Measurements from ENCODE around the gene ZIC5. TPM values are rescaled to one million over a fixed set of nuclear protein-coding genes. Genes with fewer than 3 reads are reported as not detected.

The ZIC5 gene
- total and polyA plus RNA-seq, 4 donors = not detected

DNA sequence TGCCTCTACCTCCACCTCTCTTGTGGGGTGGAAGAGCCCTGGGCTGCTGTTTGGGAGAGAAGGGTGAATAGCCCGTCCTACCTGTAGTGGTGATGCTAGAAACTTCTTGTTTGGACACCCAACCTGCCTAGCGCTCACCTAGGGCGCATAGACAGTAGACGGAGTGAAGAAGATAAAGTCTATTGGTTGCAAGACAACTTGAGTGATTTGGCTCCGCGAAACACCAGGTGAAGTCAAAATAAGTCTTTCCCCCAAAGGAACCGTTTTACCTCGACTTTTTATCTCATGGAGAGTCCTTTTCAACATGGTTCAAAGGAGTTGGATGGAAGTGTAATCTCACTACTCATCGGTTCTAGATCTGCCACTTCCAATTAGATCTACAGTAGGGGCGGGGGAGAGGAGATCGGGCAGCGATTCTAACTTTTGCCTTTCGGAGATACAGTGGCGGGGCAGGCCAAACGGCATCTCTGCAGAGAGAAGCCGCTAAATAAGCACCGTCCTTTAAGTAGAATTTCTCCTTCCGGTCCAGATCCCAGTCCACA lies 694 bp upstream of the ZIC5 start:
- H3K9ac ChIP-seq (ENCODE audit: low read depth in 1 of 2, low read length in 2 of 2) = no peak overlapping the region
- H3K4me1 ChIP-seq (ENCODE audit: control insufficient read depth in 4 of 4, insufficient read depth in 4 of 4, low read length in 3 of 4) = peaks cover 0 to 29% (median 14%) of the 10 kb centered on the region in 4 donors
- no peak overlapping the region for H3K27ac ChIP-seq (ENCODE audit: low read depth in 1 of 2, low read length in 2 of 2)
- no peak for DNase-seq (ENCODE audit: low spot score)
- TF ChIP-seq GABPA (IDR thresholded peaks at IDR 0.05 in 1 of 2, conservative IDR thresholded peaks at IDR 0.05 in 1 of 2) = no peak
- TF ChIP-seq, protein P1, sequence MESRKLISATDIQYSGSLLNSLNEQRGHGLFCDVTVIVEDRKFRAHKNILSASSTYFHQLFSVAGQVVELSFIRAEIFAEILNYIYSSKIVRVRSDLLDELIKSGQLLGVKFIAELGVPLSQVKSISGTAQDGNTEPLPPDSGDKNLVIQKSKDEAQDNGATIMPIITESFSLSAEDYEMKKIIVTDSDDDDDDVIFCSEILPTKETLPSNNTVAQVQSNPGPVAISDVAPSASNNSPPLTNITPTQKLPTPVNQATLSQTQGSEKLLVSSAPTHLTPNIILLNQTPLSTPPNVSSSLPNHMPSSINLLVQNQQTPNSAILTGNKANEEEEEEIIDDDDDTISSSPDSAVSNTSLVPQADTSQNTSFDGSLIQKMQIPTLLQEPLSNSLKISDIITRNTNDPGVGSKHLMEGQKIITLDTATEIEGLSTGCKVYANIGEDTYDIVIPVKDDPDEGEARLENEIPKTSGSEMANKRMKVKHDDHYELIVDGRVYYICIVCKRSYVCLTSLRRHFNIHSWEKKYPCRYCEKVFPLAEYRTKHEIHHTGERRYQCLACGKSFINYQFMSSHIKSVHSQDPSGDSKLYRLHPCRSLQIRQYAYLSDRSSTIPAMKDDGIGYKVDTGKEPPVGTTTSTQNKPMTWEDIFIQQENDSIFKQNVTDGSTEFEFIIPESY (IDR thresholded peaks at IDR 0.05) = no peak
- TF ChIP-seq, protein P2, sequence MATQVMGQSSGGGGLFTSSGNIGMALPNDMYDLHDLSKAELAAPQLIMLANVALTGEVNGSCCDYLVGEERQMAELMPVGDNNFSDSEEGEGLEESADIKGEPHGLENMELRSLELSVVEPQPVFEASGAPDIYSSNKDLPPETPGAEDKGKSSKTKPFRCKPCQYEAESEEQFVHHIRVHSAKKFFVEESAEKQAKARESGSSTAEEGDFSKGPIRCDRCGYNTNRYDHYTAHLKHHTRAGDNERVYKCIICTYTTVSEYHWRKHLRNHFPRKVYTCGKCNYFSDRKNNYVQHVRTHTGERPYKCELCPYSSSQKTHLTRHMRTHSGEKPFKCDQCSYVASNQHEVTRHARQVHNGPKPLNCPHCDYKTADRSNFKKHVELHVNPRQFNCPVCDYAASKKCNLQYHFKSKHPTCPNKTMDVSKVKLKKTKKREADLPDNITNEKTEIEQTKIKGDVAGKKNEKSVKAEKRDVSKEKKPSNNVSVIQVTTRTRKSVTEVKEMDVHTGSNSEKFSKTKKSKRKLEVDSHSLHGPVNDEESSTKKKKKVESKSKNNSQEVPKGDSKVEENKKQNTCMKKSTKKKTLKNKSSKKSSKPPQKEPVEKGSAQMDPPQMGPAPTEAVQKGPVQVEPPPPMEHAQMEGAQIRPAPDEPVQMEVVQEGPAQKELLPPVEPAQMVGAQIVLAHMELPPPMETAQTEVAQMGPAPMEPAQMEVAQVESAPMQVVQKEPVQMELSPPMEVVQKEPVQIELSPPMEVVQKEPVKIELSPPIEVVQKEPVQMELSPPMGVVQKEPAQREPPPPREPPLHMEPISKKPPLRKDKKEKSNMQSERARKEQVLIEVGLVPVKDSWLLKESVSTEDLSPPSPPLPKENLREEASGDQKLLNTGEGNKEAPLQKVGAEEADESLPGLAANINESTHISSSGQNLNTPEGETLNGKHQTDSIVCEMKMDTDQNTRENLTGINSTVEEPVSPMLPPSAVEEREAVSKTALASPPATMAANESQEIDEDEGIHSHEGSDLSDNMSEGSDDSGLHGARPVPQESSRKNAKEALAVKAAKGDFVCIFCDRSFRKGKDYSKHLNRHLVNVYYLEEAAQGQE (IDR thresholded peaks at IDR 0.05) = no peak
- TF ChIP-seq, protein P3, sequence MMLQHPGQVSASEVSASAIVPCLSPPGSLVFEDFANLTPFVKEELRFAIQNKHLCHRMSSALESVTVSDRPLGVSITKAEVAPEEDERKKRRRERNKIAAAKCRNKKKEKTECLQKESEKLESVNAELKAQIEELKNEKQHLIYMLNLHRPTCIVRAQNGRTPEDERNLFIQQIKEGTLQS (IDR thresholded peaks at IDR 0.05) = no peak
- TF ChIP-seq EGR1 (IDR thresholded peaks at IDR 0.05; ENCODE audit: low read depth in 2 of 2) = no peak
- no peak for TF ChIP-seq NR2F2 (IDR thresholded peaks at IDR 0.05)
- TF ChIP-seq YY1 (IDR thresholded peaks at IDR 0.05) = no peak
- H3K36me3 ChIP-seq (ENCODE audit: control insufficient read depth in 4 of 4, insufficient read depth in 3 of 4, low read depth in 1 of 4, low read length in 3 of 4) = no peaks in the 10 kb centered on the region
- H3K27me3 ChIP-seq (ENCODE audit: control insufficient read depth in 4 of 4, insufficient read depth in 4 of 4, low read length in 3 of 4) = peaks cover 18 to 54% (median 33%) of the 10 kb centered on the region in 4 donors
- H3K9me3 ChIP-seq (ENCODE audit: control insufficient read depth in 4 of 4, low read length in 3 of 4) = peaks cover 0 to 16% (median 1%) of the 10 kb centered on the region in 4 donors
- H3K4me3 ChIP-seq (ENCODE audit: low read depth in 1 of 3, low read length in 3 of 3) = no peak overlapping the region
- 14% methylated on average over 18 of the region's 18 CpGs for WGBS

DNA sequence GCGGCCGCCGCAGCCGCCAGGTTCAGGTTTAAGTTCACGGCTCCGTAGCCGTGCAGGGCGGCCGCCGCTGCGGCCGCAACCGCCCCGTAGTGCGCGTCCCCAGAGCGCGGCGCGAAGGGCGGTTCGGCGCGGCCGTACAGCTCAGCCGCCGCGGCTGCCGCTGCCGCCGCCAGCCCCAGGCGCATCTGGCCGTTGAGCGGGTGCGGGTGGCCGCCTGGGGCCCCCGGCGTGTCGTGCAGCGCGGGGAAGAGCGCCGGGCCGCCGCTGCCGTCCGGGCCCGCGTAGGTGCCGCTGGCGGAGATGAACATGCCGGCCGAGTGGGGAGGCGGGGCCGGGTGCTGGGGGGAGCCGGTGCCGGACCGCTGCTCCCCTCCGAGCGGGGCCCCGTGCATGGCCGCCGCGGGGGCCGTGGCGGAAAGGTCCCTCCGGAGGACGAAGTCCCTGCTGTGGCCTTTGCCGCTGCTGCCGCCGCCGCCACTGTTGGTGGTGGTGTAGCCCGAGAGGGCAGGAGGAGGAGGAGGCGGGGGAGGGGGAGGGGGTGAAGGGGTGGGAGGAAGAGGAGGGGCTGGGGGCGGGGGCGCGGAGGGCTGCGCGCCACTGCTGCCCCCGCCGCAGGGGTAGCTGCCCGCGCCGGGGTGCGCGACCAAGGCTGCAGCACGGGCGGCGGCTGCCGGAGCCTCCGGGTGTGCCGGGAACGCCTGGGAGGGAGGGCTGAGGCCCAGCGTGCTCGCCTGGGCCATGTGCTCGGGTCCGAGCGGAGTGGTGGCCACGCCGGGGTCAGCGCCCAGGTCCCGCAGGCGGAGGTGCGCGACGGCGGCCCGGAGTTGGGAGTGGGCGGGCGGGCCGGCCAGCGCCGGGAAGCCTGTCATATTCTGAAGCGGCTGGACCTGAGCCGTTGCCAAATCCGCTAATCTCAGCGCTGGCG lies 654 bp downstream of the ZIC5 start:
- WGBS = 2% methylated on average over 118 of the region's 118 CpGs
- H3K27ac ChIP-seq (ENCODE audit: low read depth in 1 of 2, low read length in 2 of 2) = no peak overlapping the region
- peak overlapping the region in 1 of 3 donors; percentile 57 for H3K4me3 ChIP-seq (ENCODE audit: low read depth in 1 of 3, low read length in 3 of 3)
- peaks cover 11 to 54% (median 35%) of the 10 kb centered on the region in 4 donors for H3K27me3 ChIP-seq (ENCODE audit: control insufficient read depth in 4 of 4, insufficient read depth in 4 of 4, low read length in 3 of 4)
- peaks cover 0 to 16% (median 1%) of the 10 kb centered on the region in 4 donors for H3K9me3 ChIP-seq (ENCODE audit: control insufficient read depth in 4 of 4, low read length in 3 of 4)
- H3K9ac ChIP-seq (ENCODE audit: low read depth in 1 of 2, low read length in 2 of 2) = no peak overlapping the region
- no peaks in the 10 kb centered on the region for H3K36me3 ChIP-seq (ENCODE audit: control insufficient read depth in 4 of 4, insufficient read depth in 3 of 4, low read depth in 1 of 4, low read length in 3 of 4)
- H3K4me1 ChIP-seq (ENCODE audit: control insufficient read depth in 4 of 4, insufficient read depth in 4 of 4, low read length in 3 of 4) = peaks cover 0 to 29% (median 14%) of the 10 kb centered on the region in 4 donors
- no peak for DNase-seq (ENCODE audit: low spot score)
- TF ChIP-seq FOXA1 (IDR thresholded peaks at IDR 0.05) (no peak), GABPA (IDR thresholded peaks at IDR 0.05 in 1 of 2, conservative IDR thresholded peaks at IDR 0.05 in 1 of 2) (no peak), FOXA2 (IDR thresholded peaks at IDR 0.05) (no peak), NR2F2 (IDR thresholded peaks at IDR 0.05) (no peak), YY1 (IDR thresholded peaks at IDR 0.05) (no peak), RXRA (IDR thresholded peaks at IDR 0.05) (no peak), HNF4A (conservative IDR thresholded peaks at IDR 0.05) (no peak), TAF1 (conservative IDR thresholded peaks at IDR 0.05) (no peak), SP1 (IDR thresholded peaks at IDR 0.05) (no peak), RAD21 (IDR thresholded peaks at IDR 0.05) (no peak)
- TF ChIP-seq, protein P2 (IDR thresholded peaks at IDR 0.05) = no peak
- TF ChIP-seq, protein P4, sequence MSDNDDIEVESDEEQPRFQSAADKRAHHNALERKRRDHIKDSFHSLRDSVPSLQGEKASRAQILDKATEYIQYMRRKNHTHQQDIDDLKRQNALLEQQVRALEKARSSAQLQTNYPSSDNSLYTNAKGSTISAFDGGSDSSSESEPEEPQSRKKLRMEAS (IDR thresholded peaks at IDR 0.05) = no peak
- TF ChIP-seq, protein P1 (IDR thresholded peaks at IDR 0.05) = no peak
- TF ChIP-seq, protein P3 (IDR thresholded peaks at IDR 0.05) = no peak

All from liver (tissue), 9 donors.